Stimulated activated CD8-positive, alpha-beta memory T cell treated with anti-CD3 and anti-CD28 coated beads, Interleukin-15, amount 100 ng/mL, for 24 hours (primary cell): ENCODE results near the gene POLH.
A peak's percentile ranks its signal among the peaks of the same experiment; 100 is the strongest.
"Not testable (repeated sequence)": the region's sequence is repeated elsewhere in the genome, so short reads cannot be mapped to it uniquely, and the experiment has no call there.

Experiments used
- DNase-seq: peaks from one replicate; pipeline ENCODE4 v3.0.0-alpha.2; 2020; ENCODE audit warnings: low read depth

Gene POLH

DNA sequence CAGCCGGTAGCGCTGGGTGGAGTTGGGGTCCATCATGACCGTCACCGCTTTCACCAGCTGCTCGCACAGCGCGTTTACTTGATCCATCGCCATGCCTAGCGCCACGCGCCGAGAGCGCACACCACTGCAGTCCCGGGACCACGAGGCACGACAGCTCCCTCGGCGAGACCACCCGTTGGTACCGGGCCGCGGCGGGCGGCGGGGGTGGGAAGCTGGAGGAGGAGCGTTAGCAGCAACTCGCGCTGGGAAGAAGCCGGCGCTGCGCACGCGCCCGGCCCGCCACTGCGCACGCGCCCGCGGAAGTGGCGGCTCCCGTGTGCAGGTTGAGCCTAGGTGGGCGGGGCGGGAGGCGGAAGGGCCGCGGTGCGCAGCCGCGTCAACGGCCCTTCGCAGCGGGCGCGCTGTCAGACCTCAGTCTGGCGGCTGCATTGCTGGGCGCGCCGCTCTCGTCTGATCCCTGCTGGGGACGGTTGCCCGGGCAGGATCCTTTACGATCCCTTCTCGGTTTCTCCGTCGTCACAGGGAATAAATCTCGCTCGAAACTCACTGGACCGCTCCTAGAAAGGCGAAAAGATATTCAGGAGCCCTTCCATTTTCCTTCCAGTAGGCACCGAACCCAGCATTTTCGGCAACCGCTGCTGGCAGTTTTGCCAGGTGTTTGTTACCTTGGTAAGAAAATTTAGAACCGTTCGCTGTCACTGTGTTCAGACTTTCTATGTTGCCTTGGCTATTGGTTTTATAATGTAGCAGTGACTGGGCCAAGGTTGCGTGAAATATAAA lies at the start of gene POLH, which contains the start of gene XPO5:
TSS of gene POLH (plus strand) at position 414 of the 780 bp plus-strand sequence. CDS start 6,135 bp downstream, outside the sequence.
TSS of gene XPO5 (minus strand) at position 267 of the 780 bp plus-strand sequence. CDS start at position 93, 174 bp downstream.
- DNase-seq: peak; percentile 82

DNA sequence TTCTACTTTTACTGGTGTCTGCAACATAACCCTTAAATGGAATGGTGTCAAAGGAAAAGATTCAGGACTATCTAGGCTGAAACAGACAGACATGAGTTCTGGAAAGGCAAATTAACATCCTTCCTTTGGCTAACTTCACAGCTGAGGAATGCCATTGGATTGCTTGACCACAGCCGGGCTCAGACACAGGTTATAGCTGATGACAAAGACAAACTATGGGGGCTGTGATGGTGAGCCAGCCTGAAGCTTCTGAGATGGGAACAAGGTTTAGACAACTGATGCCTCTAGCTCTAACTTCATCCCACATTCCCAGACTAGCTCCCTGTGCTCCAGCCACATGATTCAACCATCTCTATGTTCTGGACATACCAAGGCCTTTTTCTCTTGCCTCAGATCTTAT lies 43.8 kb upstream of the POLH start:
- no peak for DNase-seq

DNA sequence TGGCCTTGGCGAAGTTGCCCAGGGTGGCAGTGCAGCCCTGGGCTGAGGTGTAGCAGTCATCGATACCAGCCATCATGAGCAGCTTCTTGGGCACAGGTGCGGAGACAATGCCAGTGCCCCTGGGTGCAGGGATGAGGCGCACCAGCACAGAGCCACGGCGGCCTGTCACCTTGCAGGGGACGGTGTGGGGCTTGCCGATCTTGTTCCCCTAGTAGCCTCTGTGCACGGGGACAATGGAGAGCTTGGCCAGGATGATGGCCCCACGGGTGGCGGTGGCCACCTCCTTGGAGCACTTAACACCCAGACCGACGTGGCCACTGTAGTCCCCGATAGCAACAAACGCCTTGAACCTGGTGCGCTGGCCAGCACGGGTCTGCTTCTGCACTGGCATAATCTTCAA lies 37.0 kb upstream of the POLH start:
- DNase-seq: not testable (repeated sequence)

DNA sequence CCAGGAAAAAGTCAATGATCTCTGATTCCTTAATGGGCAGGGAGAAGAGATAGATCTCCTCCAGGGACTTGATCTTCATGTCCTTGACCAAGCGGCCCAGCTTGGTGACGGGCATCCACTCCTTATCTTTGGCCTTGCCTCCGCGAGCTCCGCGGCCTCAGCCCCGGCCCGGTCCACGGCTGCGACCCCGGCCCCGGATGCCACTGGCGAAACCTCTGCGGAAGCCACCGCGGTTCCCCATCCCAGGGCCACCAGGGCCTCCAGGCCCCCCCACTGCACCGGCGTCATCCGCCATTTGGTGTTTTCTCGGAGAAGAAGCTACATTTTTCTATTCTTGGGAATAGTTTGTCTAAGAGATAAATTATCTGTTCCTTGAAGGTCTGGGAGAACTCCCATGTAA lies 36.6 kb upstream of the POLH start:
- DNase-seq: not testable (repeated sequence)

DNA sequence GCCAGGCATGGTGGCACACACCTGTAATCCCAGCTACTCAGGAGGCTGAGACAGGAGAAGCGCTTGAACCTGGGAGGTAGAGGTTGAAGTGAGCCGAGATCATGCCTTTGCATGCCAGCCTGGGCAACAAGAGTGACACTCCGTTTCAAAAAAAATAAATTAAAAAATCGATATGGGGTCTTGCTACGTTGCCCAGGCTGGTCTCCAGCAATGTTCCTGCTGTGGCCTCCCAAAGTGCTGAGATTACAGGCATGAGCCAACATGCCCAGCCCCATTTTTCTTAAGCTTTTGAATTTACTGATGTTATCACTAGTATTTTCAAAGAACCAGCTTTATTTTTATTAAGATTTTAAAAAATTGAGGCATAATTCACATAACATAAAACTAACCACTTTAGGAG lies 35.5 kb upstream of the POLH start:
- DNase-seq: no peak

DNA sequence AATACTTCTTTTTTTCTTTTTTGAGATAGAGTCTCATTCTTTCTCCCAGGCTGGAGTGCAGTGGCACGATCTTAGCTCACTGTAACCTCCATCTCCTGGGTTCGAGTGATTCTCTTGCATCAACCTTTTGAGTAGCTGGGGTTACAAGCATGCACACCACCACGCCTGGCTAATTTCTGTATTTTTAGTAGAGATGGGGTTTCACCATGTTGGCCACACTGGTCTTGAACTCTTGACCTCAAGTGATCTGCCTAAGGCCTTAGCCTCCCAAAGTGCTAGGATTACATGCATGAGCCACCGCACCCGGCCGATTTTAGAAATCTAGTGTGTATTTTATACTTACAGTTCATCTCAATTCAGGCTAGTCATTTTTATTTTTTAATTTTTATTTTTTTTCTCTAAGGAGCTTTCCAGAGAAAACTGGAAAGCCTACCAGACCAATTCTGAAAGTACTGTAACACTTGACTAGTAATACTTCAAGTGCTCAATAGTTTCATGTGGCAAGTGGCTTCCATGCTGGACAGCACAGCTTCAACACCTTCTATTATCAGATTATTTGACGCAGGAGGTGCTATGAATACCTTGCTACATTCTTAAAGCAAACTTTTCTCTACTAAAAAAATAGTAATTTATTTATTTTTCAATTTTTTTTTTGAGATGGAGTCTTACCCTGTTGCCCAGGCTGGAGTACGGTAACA lies 34.1 kb upstream of the POLH start:
- no peak for DNase-seq

DNA sequence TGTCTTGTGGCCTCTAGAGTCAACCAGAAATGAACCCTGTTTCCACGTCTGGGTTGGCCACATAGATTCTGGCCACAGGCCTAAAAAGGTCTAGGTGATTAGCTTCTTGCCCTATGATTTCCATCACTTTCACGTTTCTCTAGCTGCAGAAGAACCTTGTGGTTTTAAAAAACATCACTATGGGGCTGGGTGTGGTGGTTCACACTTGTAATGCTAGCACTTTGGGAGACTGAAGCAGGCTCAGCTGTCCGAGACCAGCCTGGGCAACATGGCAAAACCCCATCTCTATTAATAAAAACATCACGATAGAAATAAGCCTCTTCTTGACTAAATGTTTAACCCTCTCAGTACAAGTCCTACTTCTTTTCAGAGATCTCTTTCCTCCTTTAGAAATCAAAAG lies 31.5 kb upstream of the POLH start:
- no peak for DNase-seq

DNA sequence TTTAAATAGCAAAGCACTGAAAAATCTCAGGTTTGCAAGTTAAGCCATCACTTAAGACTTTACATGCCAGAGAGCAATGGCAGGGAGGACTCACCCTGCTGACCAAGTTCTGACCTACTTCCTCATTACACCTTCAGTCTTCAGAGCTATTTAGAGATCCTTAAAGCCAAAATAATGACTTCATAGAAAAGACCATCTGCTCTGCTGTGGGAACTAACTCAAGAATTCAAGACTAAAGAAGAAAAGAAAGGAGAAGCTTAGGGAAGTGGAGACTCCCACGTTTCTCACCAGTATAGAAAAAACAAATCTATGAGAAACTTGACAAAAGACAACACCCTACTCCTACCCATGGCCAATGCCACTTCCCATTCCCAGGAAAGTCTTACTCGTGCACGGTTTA lies 28.8 kb upstream of the POLH start:
- no peak for DNase-seq

DNA sequence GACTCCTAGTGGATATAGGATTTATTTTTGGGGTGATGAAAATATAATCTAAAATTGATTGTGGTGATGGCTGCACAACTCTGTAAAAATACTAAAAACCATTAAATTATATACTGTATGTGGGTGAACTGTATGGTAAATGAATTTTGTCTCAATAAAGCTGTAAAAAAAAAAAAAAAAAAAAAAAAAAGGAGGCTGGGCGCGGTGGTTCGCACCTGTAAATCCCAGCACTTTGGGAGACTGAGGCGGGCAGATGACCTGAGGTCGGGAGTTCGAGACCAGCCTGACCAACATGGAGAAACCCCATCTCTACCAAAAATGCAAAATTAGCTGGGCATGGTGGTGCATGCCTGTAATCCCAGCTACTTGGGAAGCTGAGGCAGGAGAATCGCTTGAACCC lies 18.4 kb upstream of the POLH start:
- not testable (repeated sequence) for DNase-seq

DNA sequence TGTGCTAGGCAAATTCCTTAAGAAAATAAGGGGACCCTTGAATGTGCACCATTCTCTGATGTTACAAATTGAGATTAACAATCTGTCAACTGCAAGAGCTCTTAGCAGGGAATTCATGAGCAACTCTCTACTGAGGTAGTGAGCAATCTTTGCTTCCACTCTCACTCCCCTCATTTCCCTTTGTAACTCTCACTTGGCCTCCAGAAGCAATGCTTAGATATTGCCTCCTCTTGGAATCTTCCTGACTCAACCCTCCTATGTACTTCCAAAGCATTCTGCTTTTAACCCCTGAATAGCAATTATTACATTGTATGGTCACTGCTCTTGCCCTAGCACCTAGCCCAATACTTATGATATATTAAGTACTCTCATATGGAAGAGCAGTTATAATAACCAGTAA lies 16.7 kb upstream of the POLH start:
- no peak for DNase-seq

DNA sequence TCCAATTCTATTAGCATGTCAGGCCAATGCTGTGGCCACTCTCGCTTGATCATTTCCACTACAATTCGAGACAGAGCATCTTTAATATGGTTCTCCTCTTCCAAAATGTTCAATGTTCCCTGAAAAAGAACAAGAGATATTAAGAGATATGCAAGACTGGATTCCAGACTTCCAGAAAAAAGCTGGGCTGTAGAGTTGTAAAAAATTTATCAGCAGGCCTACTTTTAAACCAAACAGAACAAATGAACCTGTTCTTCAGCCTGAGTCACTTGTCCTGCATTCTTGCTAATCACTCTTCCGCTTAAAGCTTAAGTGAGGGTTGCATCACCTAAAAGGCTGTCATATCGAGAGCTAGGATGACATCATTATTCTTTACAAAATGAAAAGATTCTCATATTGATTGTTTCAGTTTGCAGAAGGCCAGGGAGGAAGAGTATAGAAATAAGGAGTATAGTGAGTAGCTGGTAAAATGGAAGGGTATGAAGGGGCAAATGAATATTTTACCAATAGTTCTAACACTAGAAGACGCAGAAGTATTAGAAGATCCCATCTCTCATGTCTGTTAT lies 5.0 kb upstream of the POLH start:
- DNase-seq: no peak

DNA sequence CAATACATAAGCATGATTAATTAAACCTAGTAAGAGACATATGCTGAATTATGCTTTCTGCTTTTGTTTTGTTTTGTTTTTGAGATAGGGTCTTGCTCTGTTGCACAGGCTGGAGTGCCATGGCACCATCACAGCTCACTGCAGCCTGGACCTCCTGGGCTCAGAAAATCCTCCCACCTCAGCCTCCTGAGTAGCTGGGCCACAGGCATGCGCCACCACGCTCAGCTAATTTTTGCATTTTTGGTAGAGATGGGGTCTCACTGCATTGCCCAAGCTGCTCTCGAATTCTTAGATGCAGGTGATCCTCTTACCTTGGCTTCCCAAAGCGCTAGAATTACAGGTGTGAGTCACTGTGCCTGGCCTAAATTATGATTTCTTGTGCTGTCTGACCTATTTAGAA lies 4.0 kb upstream of the POLH start:
- no peak for DNase-seq

DNA sequence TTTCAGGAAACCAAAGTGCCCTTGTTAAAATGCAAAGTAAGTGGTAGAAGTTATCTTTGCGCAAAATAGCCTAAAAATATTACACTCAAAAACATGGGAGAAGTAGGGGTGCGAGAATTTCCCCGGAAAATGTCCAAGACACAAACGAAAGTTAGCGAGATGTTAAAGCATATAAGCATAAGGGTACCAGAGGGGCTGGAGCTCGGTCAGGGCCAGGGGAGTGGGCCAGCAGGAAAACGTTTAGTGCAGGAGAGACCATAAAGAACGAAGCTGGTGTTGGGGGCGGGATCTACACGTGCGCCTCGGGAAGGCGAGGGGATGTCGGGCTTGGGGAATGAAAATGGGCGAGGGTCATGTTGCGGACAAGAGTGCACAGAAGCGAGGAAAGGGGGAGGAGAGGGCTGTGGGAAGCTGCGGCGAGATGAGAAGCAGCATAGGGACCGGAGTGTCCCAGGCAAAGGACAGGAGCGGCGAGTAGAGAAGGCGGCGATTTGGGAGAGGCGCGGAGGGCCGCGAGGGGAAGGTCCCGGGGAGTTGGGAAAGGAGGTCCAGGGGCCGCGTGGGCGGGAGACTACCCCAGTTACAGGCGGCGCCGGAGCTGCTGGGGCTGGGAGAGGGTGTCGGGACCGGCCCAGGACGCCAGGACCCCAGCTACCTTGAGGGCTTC lies 747 bp upstream of the POLH start:
- DNase-seq: peak; percentile 17

DNA sequence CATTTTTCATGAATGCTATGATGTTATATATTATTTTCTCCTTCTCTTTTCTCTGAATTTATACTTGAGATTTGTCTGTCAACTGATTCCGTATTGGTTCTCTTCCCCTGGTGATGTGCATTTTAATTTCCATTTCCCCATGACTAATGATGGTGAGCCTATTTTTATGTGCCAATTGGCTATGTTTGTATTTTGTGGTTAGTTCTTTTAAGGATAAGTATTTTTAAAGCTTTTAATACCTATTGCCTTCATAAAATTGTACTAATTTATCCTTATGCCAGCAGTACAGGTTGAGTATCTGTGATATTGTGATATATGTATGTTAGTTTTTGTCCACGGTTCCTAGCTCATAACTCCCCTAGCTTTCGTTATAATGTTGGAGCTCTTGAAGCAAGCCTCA lies 2.8 kb downstream of the POLH start:
- no peak for DNase-seq

DNA sequence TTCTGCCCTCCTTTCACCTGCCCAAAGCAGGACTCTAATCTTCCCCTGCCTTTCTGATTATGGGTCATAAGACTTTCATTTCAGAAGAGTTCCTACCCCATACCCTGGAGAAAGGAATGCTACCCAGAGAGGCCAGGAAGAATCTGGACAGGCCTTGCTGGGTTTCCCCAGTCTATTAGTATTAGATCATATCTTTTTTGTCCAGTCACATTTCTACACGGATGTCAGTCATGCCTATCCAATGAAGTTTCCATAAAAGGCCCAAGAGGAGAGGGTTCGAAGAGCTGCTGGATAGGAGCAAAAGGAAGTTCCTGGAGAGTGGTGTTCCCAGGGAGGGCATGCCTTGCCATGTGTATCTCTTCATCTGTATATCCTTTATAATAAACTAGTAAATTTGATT lies 3.2 kb downstream of the POLH start:
- DNase-seq: no peak

DNA sequence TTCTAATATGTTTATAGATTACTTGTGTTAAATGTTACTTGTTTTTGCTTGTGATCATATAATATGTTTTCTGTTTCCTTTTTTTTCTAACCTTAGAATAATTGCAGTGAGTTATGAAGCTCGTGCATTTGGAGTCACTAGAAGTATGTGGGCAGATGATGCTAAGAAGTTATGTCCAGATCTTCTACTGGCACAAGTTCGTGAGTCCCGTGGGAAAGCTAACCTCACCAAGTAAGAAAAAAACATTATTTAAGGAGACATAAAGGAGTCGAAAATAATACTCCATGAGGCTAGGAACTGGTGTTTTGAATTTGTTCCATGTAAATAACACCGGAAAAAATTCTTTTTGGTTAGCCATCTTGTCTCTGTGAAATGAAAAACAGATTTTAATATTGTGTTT lies 6.9 kb downstream of the POLH start:
- DNase-seq: no peak

DNA sequence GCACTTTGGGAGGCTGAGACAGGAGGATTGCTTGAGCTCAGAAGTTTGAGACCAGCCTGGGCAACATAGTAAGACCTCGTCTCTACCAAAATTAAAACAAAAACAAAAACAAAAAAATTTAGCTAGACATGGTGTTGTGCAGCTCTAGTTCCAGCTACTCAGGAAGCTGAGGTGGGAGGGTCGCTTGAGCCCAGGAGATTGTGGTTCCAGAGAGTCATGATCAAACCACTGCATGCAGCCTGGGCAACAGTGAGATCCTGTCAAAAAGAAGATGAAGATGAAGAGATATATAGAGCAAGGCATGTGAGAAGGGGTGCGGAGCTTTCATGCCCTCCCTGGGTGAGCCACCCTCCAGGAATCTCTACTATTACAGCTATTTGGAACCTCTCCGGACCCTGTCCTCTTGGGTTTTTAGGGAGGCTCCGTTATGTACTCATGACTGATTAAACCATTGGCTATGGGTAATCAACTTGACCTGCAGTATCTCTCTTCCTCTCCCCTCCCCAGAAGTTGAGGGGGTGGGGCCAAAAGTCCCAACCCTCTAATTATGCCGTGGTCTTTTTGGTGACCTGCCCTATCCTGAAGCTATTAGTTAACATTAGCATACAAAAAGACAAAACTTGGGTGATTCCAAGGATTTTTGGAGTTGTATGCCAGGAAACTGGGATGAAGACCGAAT lies 9.0 kb downstream of the POLH start:
- DNase-seq: no peak

DNA sequence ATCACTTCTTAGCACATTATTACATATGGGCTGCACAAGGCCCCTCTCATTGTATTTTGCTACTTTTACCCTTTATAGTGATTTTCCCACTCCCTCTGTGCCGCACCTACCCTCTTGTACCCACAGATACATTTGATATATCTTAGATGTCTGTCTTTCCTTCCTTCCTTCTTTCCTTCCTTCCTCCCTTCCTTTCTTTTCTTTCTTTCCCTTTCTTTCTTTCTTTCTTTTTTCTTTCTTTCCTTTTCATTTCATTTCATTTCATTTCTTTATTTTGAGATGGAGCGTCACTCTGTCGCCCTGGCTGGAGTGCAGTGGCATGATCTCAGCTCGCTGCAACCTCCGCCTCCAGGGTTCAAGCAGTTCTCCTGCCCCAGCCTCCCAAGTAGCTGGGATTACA lies 12.2 kb downstream of the POLH start:
- DNase-seq: no peak

DNA sequence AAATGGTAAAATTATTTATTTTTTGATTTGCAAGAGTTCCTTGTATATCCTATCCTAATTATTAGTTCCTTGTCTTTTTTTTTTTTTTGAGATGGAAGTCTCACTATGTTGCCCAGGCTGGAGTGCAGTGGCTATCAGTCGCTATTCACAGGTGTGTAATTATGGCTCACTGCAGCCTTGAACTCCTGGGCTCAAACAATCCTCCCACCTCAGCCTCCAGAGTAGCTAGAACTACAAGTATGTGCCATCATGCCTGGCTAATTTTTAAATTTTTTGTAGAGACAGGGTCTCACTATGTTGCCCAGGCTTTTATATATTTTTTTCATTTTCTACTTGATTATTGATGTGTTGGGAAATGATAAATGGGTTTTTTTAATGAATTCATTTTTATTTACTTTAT lies 13.6 kb downstream of the POLH start:
- not testable (repeated sequence) for DNase-seq

DNA sequence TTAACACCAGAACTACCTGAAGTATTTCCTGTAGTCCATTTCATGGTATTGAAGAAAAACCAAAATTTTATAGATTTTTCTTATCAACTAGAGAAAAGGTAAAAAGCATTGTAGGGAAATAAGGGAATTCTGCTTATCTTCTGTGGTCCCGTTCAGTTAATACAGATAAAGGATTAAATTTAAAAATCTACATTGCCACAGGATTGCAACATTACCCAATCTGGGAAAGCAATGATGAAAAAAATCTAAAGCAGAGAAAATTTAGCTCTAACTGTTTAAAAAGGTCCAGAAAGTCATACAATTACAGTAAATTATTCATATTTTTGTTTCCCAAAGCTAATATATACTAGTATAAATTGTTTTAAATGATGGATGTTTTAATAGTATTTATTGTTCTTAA lies 18.0 kb downstream of the POLH start:
- no peak for DNase-seq

DNA sequence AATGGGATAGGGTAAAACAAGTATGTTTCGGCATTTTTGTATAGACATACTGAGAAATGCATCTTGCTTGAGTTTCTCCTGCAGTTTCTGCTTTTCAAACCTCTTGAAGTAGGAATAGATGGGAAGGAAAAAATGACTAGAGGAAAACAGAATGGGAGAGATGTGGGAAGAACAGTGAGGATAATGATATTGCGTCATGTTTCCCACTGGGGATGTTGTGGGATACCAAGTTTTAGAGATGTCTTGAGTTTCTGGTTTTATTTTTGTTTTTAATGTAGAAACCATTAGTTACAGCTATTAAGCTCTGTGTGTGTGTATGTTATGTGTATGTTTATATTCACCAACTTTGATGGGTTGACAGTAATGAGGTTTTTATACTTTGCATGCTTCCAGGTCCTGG lies 24.6 kb downstream of the POLH start:
- no peak for DNase-seq

DNA sequence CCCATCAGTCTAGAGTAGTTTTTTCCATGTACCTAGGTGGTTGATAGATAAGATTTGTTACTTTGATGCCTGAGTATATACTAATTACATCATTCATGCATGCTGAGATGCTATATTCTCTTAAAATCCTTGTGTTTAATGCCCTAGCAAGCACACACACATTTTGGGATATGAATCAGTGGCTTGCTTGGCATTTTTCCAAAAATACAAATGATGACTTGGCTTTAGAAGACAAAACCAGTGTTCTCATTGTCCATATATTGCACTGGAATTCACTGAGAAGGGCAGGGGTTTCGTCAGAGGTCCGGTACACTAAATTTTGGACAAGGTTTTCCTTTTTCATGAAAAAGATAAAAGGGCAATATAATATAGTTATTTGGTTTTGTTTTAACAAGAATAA lies 28.2 kb downstream of the POLH start:
- DNase-seq: no peak
